A673 (cell line): ENCODE measurements around the gene SLC6A9.

Experiments
- CTCF ChIP-seq: fragments of 300-800, 200-600 bp; sonication (generic); conservative IDR thresholded peaks from 2 replicates; pipeline ENCODE4 v1.5.1; 2017; ENCODE audit warnings: low read depth, mild to moderate bottlenecking, antibody characterized with exemption, low read length, moderate library complexity, mixed read lengths
- EZH2 ChIP-seq: fragments of 200-600 bp; sonication (generic); IDR thresholded peaks from 2 replicates; pipeline ENCODE4 v1.6.1; 2017; ENCODE audit warnings: borderline replicate concordance, low read depth, mild to moderate bottlenecking, mixed read lengths, antibody characterized with exemption, low read length; ENCODE audit not compliant: poor library complexity, severe bottlenecking

- TF ChIP-seq CTCF (no peak), EZH2 (no peak)
Measured at GRCh38 chr1:43979528-43980254, 51.6 kb downstream of the SLC6A9 start.
